ENCODE data around the gene SHQ1.

DNA sequence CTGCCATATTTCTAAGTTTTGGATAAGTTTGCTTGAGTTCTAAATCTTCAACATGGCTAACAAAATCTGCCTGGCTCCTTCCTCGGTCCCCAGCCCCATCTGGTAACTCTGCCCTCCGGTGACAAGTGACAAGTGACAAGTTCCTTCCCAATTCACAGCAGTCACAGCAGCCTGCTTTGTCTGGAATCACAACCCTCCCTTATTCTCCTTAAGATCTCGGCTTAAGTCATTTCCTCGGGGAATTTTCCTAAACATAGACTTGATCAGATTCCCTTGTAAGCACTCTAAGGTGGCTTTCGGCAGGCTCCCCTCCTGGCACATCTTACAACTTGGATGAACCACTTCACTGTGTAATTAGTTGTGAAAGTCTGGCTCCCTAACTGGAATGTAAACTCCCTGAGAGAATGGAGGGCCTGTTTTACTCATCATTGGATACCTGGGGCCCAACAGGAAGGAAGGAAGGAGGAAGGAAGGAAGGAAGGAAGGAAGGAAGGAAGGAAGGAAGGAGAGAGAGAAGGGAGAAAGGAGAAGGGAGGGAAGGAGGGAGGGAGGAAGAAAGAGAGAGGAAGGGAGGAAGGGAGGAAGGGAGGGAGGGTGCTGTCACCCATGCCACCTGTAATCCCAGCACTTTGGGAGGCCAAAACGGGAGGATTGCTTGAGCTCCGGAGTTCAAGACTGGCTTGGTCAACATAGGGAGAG is 126.4 kb downstream of the SHQ1 start:
- TF ChIP-seq, protein P1, sequence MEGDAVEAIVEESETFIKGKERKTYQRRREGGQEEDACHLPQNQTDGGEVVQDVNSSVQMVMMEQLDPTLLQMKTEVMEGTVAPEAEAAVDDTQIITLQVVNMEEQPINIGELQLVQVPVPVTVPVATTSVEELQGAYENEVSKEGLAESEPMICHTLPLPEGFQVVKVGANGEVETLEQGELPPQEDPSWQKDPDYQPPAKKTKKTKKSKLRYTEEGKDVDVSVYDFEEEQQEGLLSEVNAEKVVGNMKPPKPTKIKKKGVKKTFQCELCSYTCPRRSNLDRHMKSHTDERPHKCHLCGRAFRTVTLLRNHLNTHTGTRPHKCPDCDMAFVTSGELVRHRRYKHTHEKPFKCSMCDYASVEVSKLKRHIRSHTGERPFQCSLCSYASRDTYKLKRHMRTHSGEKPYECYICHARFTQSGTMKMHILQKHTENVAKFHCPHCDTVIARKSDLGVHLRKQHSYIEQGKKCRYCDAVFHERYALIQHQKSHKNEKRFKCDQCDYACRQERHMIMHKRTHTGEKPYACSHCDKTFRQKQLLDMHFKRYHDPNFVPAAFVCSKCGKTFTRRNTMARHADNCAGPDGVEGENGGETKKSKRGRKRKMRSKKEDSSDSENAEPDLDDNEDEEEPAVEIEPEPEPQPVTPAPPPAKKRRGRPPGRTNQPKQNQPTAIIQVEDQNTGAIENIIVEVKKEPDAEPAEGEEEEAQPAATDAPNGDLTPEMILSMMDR (IDR thresholded peaks at IDR 0.05), result no peak
- TF ChIP-seq POLR2A (IDR thresholded peaks at IDR 0.05), result no peak
